ENCODE data around the gene MYH6.
A peak's percentile ranks its signal among the peaks of the same experiment; 100 is the strongest.
"Not testable (repeated sequence)": the region's sequence is repeated elsewhere in the genome, so short reads cannot be mapped to it uniquely, and the experiment has no call there.

Gene MYH6

GRCh38 chr14:23389396-23389795, 18.7 kb downstream of the MYH6 start:
- no peak for DNase-seq

GRCh38 chr14:23388996-23389395, 19.1 kb downstream of the MYH6 start:
- DNase-seq = no peak

- no peak for DNase-seq
Observed at GRCh38 chr14:23387916-23388882, 19.9 kb downstream of the MYH6 start.

- DNase-seq = no peak
Observed at GRCh38 chr14:23386999-23387398, 21.1 kb downstream of the MYH6 start.

DNA sequence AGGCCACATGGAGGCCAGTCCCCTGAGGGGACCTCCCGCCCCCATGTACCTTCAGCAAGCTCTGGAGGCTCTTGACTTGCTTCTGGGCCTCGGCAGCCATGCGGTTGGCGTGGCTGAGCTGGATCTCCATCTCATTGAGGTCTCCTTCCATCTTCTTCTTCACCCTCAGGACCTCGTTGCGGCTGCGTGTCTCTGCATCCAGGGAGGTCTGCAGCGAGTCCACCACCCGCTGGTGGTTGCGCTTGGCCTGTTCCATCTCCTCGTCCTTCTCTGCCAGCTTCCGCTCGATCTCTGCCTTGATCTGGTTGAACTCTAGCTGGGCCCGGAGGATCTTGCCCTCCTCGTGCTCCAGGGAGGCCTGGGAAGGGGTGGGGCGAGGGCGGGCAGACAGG, 21.8 kb downstream of the MYH6 start:
- not testable (repeated sequence) for DNase-seq

- no peak for DNase-seq
Observed at GRCh38 chr14:23385642-23386265, 22.3 kb downstream of the MYH6 start.

- DNase-seq = no peak
Observed at GRCh38 chr14:23385244-23385641, 22.8 kb downstream of the MYH6 start.

DNA sequence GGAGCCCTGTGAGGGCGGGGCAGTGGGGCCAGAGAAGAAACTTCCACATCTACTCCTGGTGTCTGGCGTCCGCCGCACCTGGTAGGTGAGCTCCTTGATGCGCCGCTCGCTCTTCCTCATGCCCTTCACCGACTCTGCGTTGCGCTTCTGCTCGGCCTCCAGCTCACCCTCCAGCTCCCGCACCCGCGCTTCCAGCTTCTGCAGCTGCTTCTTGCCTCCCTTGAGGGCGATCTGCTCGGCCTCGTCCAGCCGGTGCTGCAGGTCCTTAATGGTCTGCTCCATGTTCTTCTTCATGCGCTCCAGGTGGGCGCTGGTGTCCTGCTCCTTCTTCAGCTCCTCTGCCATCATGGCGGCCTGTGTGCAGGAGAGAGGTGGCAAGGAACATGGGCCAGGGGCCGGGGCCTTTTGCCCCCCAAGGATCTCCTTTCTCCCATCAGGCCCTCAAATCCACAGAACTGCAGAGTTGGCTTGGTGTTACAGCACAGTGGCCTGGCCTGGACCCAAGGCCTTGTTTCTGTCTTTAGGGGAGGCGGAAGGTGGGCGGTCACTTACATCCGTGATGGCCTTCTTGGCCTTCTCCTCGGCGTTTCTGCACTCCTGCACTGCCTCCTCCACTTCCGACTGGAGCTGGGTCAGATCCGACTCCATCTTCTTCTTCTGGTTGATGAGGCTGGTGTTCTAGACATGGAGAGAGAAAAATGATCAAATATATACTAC, 23.6 kb downstream of the MYH6 start:
- no peak for DNase-seq

- DNase-seq = no peak
Observed at GRCh38 chr14:23382731-23383440, 25.2 kb downstream of the MYH6 start.

GRCh38 chr14:23382276-23382675, 25.8 kb downstream of the MYH6 start:
- no peak for DNase-seq

DNA sequence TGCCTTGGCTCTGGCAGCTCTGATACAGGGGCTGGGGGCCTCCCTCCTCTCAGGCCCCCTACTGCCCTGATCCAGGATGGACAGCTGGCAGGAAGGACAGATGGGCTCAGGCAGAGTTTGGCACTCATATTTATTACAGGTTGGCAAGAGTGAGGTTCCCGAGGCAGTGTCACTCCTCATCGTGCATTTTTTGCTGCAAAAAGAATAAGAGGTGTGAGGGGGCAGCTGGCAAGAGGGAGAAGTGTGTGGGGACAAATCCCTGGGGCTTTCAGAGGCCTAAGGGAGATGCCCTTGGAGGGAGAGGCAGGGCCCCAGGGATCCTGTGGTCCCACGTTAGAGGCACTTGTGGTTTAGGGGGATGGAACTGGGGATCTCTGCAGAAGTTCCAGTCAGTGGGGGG, 26.2 kb downstream of the MYH6 start:
- no peak for DNase-seq

- DNase-seq = no peak
Observed at GRCh38 chr14:23380976-23381375, 27.1 kb downstream of the MYH6 start.

DNA sequence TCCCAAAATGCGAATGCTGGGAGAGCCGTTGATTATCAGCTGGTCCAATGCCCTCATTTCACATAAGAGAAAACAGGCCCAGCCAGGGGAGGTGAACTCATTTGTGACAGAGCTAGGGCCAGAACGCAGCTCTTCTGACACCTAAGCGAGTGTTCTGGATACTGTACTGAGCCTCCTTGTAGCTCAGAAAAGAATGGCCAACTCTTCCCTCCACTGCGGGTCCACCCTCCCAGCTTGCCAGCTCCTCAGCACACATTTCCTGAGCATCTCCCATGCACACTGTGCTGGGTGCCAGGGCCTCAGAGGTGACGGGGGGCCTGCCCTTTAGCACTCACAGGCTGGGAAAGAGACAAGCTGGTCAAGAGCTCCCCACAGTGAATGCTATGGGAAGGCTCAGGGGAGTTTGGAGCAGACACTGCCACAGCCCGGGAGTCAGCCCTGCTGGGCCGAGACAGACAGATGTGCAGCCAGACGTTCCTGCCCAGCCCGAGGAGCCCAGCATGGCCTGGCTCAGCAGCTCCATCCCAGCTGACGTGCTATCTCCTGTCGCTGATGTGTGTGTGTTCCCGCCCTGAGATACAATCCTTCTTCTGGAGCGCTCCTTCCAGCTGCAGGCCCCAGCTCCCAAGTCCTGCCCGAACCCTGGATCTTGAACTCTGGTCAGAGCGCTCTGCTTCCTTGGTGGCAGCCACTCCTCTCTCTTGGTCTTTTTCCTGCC, 27.7 kb downstream of the MYH6 start:
- no peak for DNase-seq

GRCh38 chr14:23379366-23380196, 28.5 kb downstream of the MYH6 start:
- DNase-seq = peak; percentile 27 to 83

- DNase-seq = no peak
Observed at GRCh38 chr14:23378612-23379220, 29.4 kb downstream of the MYH6 start.

GRCh38 chr14:23377573-23378563, 30.2 kb downstream of the MYH6 start:
- DNase-seq = no peak

GRCh38 chr14:23377198-23377550, 30.9 kb downstream of the MYH6 start:
- no peak for DNase-seq

DNA sequence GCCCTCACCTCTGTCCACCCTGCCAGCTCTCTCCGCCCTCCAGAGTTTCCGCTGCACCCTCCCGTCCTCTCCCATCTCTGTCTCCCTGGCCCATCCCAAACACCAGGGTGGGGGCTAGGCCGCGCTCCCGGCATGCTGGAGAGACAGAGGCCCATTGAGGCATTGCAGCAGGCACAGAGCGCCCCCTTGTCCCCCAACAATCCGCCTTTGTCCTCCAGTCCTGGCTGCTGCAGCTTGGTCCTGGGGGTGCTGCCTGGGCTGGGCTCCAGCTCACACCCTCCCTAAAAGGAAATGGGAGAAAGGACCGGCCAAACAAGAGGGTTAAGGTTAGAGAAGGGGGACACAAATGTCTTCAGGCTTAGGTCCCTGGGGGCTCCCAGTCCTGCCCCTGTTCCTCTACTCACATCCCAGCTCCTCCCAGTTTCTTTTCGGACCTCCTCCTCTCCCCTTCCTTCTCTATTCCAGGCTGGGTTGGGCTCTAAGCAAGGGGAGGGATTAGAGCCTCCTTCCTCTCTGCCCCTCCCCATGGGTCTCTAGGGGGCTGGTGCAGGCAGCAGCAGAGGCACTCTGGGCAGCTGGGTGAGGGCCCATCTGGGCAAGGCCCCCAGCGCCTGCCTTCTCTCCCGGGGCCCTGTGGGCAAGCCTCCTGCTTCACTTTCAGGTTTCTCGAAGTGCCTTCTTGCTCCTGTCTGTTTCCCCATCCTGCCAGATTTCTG, 31.4 kb downstream of the MYH6 start, which contains the start of gene CMTM5:
Gene CMTM5 (plus strand): TSS at position 565 of the 716 bp plus-strand sequence. CDS start 206 bp downstream, outside the sequence.
- no peak for DNase-seq
